Mesothelial cell of epicardium (in vitro differentiated cells): ENCODE data around the gene MDK. TPM values are rescaled to one million over a fixed set of nuclear protein-coding genes. Genes with fewer than 3 reads are reported as not detected.

ENCODE experiments used
- DNase-seq, 2 experiments: peaks; one replicate each; pipeline ENCODE4 v3.0.0; 2021; ENCODE audit warnings: low spot score in 2 of 2; ENCODE audit not compliant: unreplicated experiment in 2 of 2
- H3K27ac Mint-ChIP-seq: 2 replicates; pipeline ENCODE4 v1.8.0; 2021; ENCODE audit warnings: mixed read lengths
- H3K27me3 Mint-ChIP-seq: 2 replicates; pipeline ENCODE4 v1.8.0; 2021; ENCODE audit warnings: low read depth, mixed read lengths
- H3K36me3 Mint-ChIP-seq: 2 replicates; pipeline ENCODE4 v1.8.0; 2021; ENCODE audit warnings: mixed read lengths
- H3K4me1 Mint-ChIP-seq: 2 replicates; pipeline ENCODE4 v1.8.0; 2021; ENCODE audit warnings: mixed read lengths
- H3K4me3 Mint-ChIP-seq: 2 replicates; pipeline ENCODE4 v1.8.0; 2021; ENCODE audit warnings: mild to moderate bottlenecking, moderate library complexity, mixed read lengths
- H3K9me3 Mint-ChIP-seq: 2 replicates; pipeline ENCODE4 v1.8.0; 2021; ENCODE audit warnings: mixed read lengths
- CTCF ChIP-seq: fragments of 200-600 bp; sonication (generic); IDR thresholded peaks from one replicate; pipeline ENCODE4 v1.5.0; 2021; ENCODE audit warnings: antibody characterized with exemption; ENCODE audit not compliant: unreplicated experiment
- total RNA-seq: library from RNA; stranded (reverse); gene quantifications from 3 replicates; pipeline ENCODE4 v1.2.1, GENCODE V29; 2021

The MDK gene
- total RNA-seq, 1 donor from 2014 or later: 1,586 TPM

GRCh38 chr11:46393759-46394158, 12.3 kb downstream of the MDK start:
- DNase-seq: no peak
- TF ChIP-seq CTCF: no peak
- Mint-ChIP-seq H3K27ac (no peak overlapping the region), H3K27me3 (peaks cover 40% of the 10 kb centered on the region), H3K36me3 (peaks cover 8% of the 10 kb centered on the region), H3K4me1 (peaks cover 20% of the 10 kb centered on the region), H3K9me3 (no peaks in the 10 kb centered on the region), H3K4me3 (no peak overlapping the region)

GRCh38 chr11:46397526-46397925, 16.1 kb downstream of the MDK start:
- Mint-ChIP-seq H3K4me3 (no peak overlapping the region), H3K9me3 (no peaks in the 10 kb centered on the region), H3K4me1 (peaks cover 7% of the 10 kb centered on the region), H3K27me3 (peaks cover 15% of the 10 kb centered on the region), H3K36me3 (peaks cover 14% of the 10 kb centered on the region), H3K27ac (no peak overlapping the region)
- DNase-seq: no peak
- TF ChIP-seq CTCF: no peak

GRCh38 chr11:46402957-46403902, 21.8 kb downstream of the MDK start:
- no peaks in the 10 kb centered on the region for H3K4me1 Mint-ChIP-seq
- no peak overlapping the region for H3K27ac Mint-ChIP-seq
- no peak for TF ChIP-seq CTCF
- no peak overlapping the region for H3K4me3 Mint-ChIP-seq
- no peak for DNase-seq
- H3K9me3 Mint-ChIP-seq: no peaks in the 10 kb centered on the region
- no peaks in the 10 kb centered on the region for H3K27me3 Mint-ChIP-seq
- H3K36me3 Mint-ChIP-seq: peaks cover 27% of the 10 kb centered on the region

GRCh38 chr11:46404476-46405017, 23.1 kb downstream of the MDK start:
- Mint-ChIP-seq H3K36me3 (peaks cover 27% of the 10 kb centered on the region), H3K4me1 (no peaks in the 10 kb centered on the region), H3K27ac (no peak overlapping the region), H3K4me3 (no peak overlapping the region), H3K27me3 (no peaks in the 10 kb centered on the region), H3K9me3 (no peaks in the 10 kb centered on the region)
- TF ChIP-seq CTCF: no peak
- no peak for DNase-seq

- Mint-ChIP-seq H3K4me1 (no peaks in the 10 kb centered on the region), H3K9me3 (no peaks in the 10 kb centered on the region), H3K4me3 (no peak overlapping the region), H3K36me3 (peaks cover 27% of the 10 kb centered on the region), H3K27ac (no peak overlapping the region), H3K27me3 (no peaks in the 10 kb centered on the region)
- no peak for DNase-seq
- no peak for TF ChIP-seq CTCF
Observed at GRCh38 chr11:46407635-46408034, 26.2 kb downstream of the MDK start.
